K562 (cell line): ENCODE data around the gene MPC1. TPM values are rescaled to one million over a fixed set of nuclear protein-coding genes. Genes with fewer than 3 reads are reported as not detected.

ENCODE experiments used
- ATAC-seq: fragments of 200-7000 bp; cut with Tn5 transposase; 3 replicates; pipeline ENCODE4 v1.9.1; 2020; ENCODE audit warnings: moderate library complexity
- BruUV-seq: library from RNA; stranded (reverse); fragments of 400-500 nt; replicated peaks from 2 replicates; lab custom pipeline; 2021; lab: Mats Ljungman, UMichigan
- CTCF ChIA-PET: fragments of 300-600 bp; formaldehyde crosslinking; extraction: SDS; loops from one replicate; lab custom pipeline; 2021; ENCODE audit warnings: low intra/inter-chr PET ratio; lab: Yijun Ruan, JAX
- POLR2A ChIA-PET: fragments of 300-600, 350-650 bp; sonication (Branson Sonifier 250); formaldehyde crosslinking; extraction: SDS; loops from one replicate; lab custom pipeline; 2021; ENCODE audit warnings: antibody characterized with exemption, inconsistent platforms; lab: Yijun Ruan, JAX
- DNase-seq, 4 experiments: peaks; one replicate each; pipeline versions ENCODE4 v3.0.0 to v3.0.0-alpha.2; 2011 to 2018; ENCODE audit warnings: low spot score in 3 of 4, mixed read lengths in 3 of 4; ENCODE audit errors: extremely low read depth in 1 of 4
- FAIRE-seq: peaks from 2 replicates; lab custom pipeline; 2011; peaks lifted over from hg19 to GRCh38; lab: Jason Lieb, UNC
- H2AFZ ChIP-seq: 2 replicates; pipeline ENCODE4 v1.6.0; 2011; ENCODE audit warnings: low read depth, low read length, control low read depth, inconsistent platforms
- H3K27ac ChIP-seq: fragments of 200-600 bp; 3 replicates; pipeline ENCODE4 v1.8.0; 2011; ENCODE audit warnings: low read depth, mild to moderate bottlenecking, control low read depth, inconsistent platforms, low read length, moderate library complexity, mixed read lengths; ENCODE audit errors: extremely low read depth
- H3K27me3 ChIP-seq, 2 experiments: fragments of 300-600 bp in 1 of 2; 2 replicates in 1 of 2; 3 replicates in 1 of 2; pipeline versions ENCODE4 v1.6.0 to v1.8.0; 2011; ENCODE audit warnings: inconsistent platforms in 2 of 2, low read length in 2 of 2, mild to moderate bottlenecking in 1 of 2, mixed read lengths in 1 of 2, moderate library complexity in 1 of 2; ENCODE audit not compliant: control insufficient read depth in 2 of 2, insufficient read depth in 2 of 2
- H3K36me3 ChIP-seq: fragments of 300-600 bp; 3 replicates; pipeline ENCODE4 v1.8.0; 2011; ENCODE audit warnings: mild to moderate bottlenecking, low read length, inconsistent platforms; ENCODE audit not compliant: control insufficient read depth, insufficient read depth
- H3K4me1 ChIP-seq, 2 experiments: fragments of 200-600 bp in 1 of 2; replicated peaks in 1 of 2; 2 replicates in 1 of 2; 3 replicates in 1 of 2; pipeline versions ENCODE4 v1.5.1 to v1.8.0; 2011; ENCODE audit warnings: inconsistent platforms in 2 of 2, low read length in 2 of 2, mild to moderate bottlenecking in 1 of 2, mixed read lengths in 1 of 2, moderate library complexity in 1 of 2; ENCODE audit not compliant: control insufficient read depth in 2 of 2, insufficient read depth in 2 of 2
- H3K4me2 ChIP-seq: 2 replicates; pipeline ENCODE4 v1.6.1; 2011; ENCODE audit warnings: low read length, control low read depth, inconsistent platforms, mixed read lengths; ENCODE audit not compliant: insufficient read depth
- H3K4me3 ChIP-seq: fragments of 200-600 bp; sonication (generic), shearing (Covaris generic); 2 replicates; pipeline ENCODE4 v1.5.1; 2016; ENCODE audit warnings: control low read depth, inconsistent platforms
- H3K79me2 ChIP-seq: fragments of 200-600 bp; 3 replicates; pipeline ENCODE4 v1.8.0; 2011; ENCODE audit warnings: low read length, inconsistent platforms; ENCODE audit not compliant: control insufficient read depth, insufficient read depth
- H3K9ac ChIP-seq, 2 experiments: 2 replicates each; pipeline versions ENCODE4 v1.6.0 to v1.6.1; 2011; ENCODE audit warnings: low read depth in 2 of 2, low read length in 2 of 2, control low read depth in 1 of 2, inconsistent platforms in 1 of 2, mild to moderate bottlenecking in 1 of 2, mixed read lengths in 1 of 2; ENCODE audit not compliant: insufficient read depth in 1 of 2
- H3K9me1 ChIP-seq: one replicate; pipeline ENCODE4 v1.6.0; 2011; ENCODE audit warnings: inconsistent platforms, mild to moderate bottlenecking, low read length, moderate library complexity; ENCODE audit not compliant: control insufficient read depth, insufficient read depth
- H3K9me3 ChIP-seq: replicated peaks from 2 replicates; pipeline ENCODE4 v1.5.1; 2011; ENCODE audit warnings: low read depth, low read length, inconsistent platforms; ENCODE audit not compliant: control insufficient read depth, insufficient read depth
- H4K20me1 ChIP-seq: replicated peaks from 2 replicates; pipeline ENCODE4 v1.6.1; 2011; ENCODE audit warnings: low read length, inconsistent platforms, mixed read lengths; ENCODE audit not compliant: control insufficient read depth, insufficient read depth
- CREM ChIP-seq: IDR thresholded peaks from 2 replicates; pipeline ENCODE4 v1.6.1; 2014; ENCODE audit warnings: antibody characterized with exemption, low read depth
- GATAD2B ChIP-seq: fragments of 450-650 bp; IDR thresholded peaks from 2 replicates; pipeline ENCODE4 v1.6.1; 2017; ENCODE audit warnings: mild to moderate bottlenecking, borderline replicate concordance
- HNRNPUL1 ChIP-seq: fragments of 200-400 bp; formaldehyde crosslinking; IDR thresholded peaks from 2 replicates; pipeline ENCODE4 v1.6.1; 2017; ENCODE audit warnings: low read length
- ILF3 ChIP-seq: fragments of 450-650 bp; IDR thresholded peaks from 2 replicates; pipeline ENCODE4 v1.6.1; 2018; ENCODE audit warnings: antibody characterized with exemption, mild to moderate bottlenecking, moderate library complexity, borderline replicate concordance
- KLF13 ChIP-seq: fragments of 450-650 bp; IDR thresholded peaks from 2 replicates; pipeline ENCODE4 v1.6.1; 2016; ENCODE audit warnings: missing genetic modification characterization, low read depth, mild to moderate bottlenecking, missing compliant biosample characterization, moderate library complexity, borderline replicate concordance
- KLF6 ChIP-seq: fragments of 250-450 bp; sonication (Bioruptor Pico); IDR thresholded peaks from 2 replicates; pipeline ENCODE4 v1.4.0; 2020; ENCODE audit warnings: mild to moderate bottlenecking, moderate library complexity, borderline replicate concordance
- SMARCC2 ChIP-seq: fragments of 450-650 bp; IDR thresholded peaks from 2 replicates; pipeline ENCODE4 v1.6.1; 2017; ENCODE audit warnings: antibody characterized with exemption, moderate library complexity, mild to moderate bottlenecking, low read depth
- SRSF9 ChIP-seq: fragments of 200-400 bp; formaldehyde crosslinking; IDR thresholded peaks from 2 replicates; pipeline ENCODE4 v1.6.1; 2017; ENCODE audit warnings: low read depth, low read length, borderline replicate concordance
- ZNF253 ChIP-seq: fragments of 250-450 bp; sonication (Bioruptor Pico); conservative IDR thresholded peaks from 2 replicates; pipeline ENCODE4 v1.6.1; 2021; ENCODE audit warnings: mild to moderate bottlenecking
- ZNF408 ChIP-seq: fragments of 250-450 bp; sonication (Bioruptor Pico); IDR thresholded peaks from 2 replicates; pipeline ENCODE4 v1.4.0; 2020; ENCODE audit warnings: low read depth, mild to moderate bottlenecking, moderate library complexity
- WGBS: fragments of 100-300 bp; shearing (Covaris generic); methylation state at CpG from one replicate; pipeline ENCODE4 v1.1.6; 2016; ENCODE audit warnings: low coverage, mixed read lengths; ENCODE audit not compliant: insufficient coverage; ENCODE audit errors: missing lambda C conversion rate; 5-methylcytosine and 5-hydroxymethylcytosine counted together
- in situ Hi-C: fragments of 300-500 bp; cut with MboI; formaldehyde crosslinking; loops from 4 replicates; pipeline ENCODE4 v1.15.0; 2018; ENCODE audit warnings: inconsistent platforms, mixed read lengths
- intact Hi-C: fragments of 100-400 bp; cut with micrococcal nuclease; formaldehyde crosslinking; loops from 2 replicates; pipeline ENCODE4 v1.14.2; 2022
- polyA plus RNA-seq, 8 experiments: library from polyadenylated mRNA; depleted of rRNA in 4 of 8; stranded (reverse) in 5 of 8; unstranded in 3 of 8; fragments of >200 nt; fragmentation: Nextera tagmentation in 2 of 8; fragmentation: Illumina TruSeq in 1 of 8; extraction: Ambion mirVana in 2 of 8; extraction: Trizol in 1 of 8; gene quantifications; 2 replicates each; pipeline versions ENCODE4 v1.2.1 to v1.2.3, GENCODE V29; 2011 to 2014; ENCODE audit warnings: inconsistent platforms in 1 of 8, missing spikeins in 1 of 8
- total RNA-seq, 7 experiments: library from RNA; depleted of rRNA in 6 of 7; stranded (reverse); fragments of >200 nt in 6 of 7; fragmentation: Illumina TruSeq in 2 of 7; extraction: Trizol in 2 of 7; gene quantifications; 2 replicates each; pipeline versions ENCODE4 v1.2.1 to v1.2.3, GENCODE V29; 2011 to 2021; ENCODE audit warnings: low replicate concordance in 1 of 7
- TF ChIP-seq, protein P1 (sequence below): sonication (generic); formaldehyde crosslinking; IDR thresholded peaks from 2 replicates; pipeline ENCODE4 v1.8.1; 2023; ENCODE audit warnings: missing genetic modification reagents, mild to moderate bottlenecking, borderline replicate concordance
- TF ChIP-seq, protein P2 (sequence below), 3 experiments: fragments of 200-800 bp in 1 of 3; fragments of 250-450 bp in 1 of 3; fragments of 450-650 bp in 1 of 3; sonication (Bioruptor Pico) in 1 of 3; sonication (Bioruptor generic) in 1 of 3; formaldehyde crosslinking in 1 of 3; IDR thresholded peaks; 2 replicates each; pipeline versions ENCODE4 v1.6.1 to v1.8.0; 2016 to 2022; ENCODE audit warnings: mild to moderate bottlenecking in 2 of 3, missing genetic modification characterization in 2 of 3, missing compliant biosample characterization in 1 of 3, moderate library complexity in 1 of 3

MPC1 gene
- total and polyA plus RNA-seq, 9 of the 15 experiments (the other 6 are each of a cell fraction or from before 2014, with no cell fraction given): 78.6 to 185 (median 138) TPM

DNA sequence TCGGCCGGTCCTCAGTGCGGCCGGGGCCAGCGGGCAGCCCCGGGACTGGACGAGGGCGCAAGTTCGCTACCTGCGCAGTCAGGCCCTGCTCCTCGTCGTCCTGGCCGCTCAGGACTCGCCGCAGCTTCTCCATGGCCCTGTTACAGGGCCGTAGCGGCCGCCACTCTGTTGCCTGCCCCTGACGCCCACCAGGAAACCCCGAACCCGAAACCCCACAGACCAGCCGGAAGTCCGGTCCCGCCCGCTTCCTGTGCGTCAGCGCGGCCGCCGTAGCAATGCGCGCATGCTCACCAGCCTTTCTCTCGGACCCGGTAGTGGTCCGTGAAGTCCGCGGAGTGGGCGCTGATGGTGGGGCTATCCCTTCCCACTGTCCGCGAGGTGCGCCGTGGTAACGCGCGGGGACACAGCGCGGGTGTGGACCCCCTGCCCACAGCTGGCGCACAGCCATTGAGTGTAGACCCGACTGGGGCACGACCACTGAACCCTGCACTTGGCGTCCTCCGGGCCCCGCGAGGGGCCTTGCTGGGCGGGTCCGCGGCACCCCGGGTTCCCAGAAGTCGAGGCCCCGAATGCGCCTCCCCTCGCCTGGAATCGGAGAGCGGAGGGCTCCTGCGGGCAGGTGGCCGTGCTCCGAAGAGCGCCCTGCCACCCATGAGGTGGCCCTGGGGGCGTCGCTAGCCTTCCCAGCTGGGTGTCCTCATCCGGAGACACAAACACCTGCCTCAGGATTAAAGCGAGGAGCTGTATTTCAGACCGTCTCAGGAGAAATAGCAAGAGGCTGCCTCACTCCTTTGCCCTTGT is 40.2 kb downstream of the MPC1 start, which contains the start of gene SFT2D1:
TSS of gene SFT2D1 (minus strand) at position 197 of the 801 bp plus-strand sequence. CDS start at position 133, 64 bp downstream.
- Histone ChIP-seq H3K4me3 (peak within 1 kb of the TSS; percentile 98), H4K20me1 (peaks cover 16% of the 10 kb centered on the region; the same call in 1 of the 2 replicates), H3K4me2 (peak within 1 kb of the TSS; percentile 98), H2AFZ (peak within 1 kb of the TSS; percentile 100), H3K9me1 (peaks cover 17% of the 10 kb centered on the region), H3K27me3 (no peaks in the 10 kb centered on the region), H3K9ac (peak within 1 kb of the TSS; percentile 96 to 98), H3K79me2 (peaks cover 59% of the 10 kb centered on the region), H3K9me3 (no peaks in the 10 kb centered on the region), H3K36me3 (peaks cover 32% of the 10 kb centered on the region), H3K4me1 (peaks cover 10 to 18% of the 10 kb centered on the region in 2 experiments; a peak in 4 of 5 replicates), H3K27ac (peak within 1 kb of the TSS; percentile 96)
- BruUV-seq: TSS peak; percentile 89
- CTCF ChIA-PET: no interaction called here
- WGBS: under 1% methylated on average over 73 of the region's 73 CpGs
- POLR2A ChIA-PET: interaction anchor here (0.5 to 1.8 kb wide), 5 partner anchors 11 to 520 kb away, joined by 3 to 9 read pairs (median 3); no protein-coding TSS in a partner anchor
- DNase-seq: peak; percentile 93 to 95 (median 95)
- intact Hi-C loops (loop anchor here (2.0 kb wide), 1 partner anchor 40 kb away; the partner anchor contains the start of gene MPC1), in situ Hi-C loops (no loop called here)
- peak; percentile 77 for FAIRE-seq
- ATAC-seq: peak; percentile 97
- TF ChIP-seq ZNF253 (CRISPR knock-in tag): no peak
- peak; percentile 86 for TF ChIP-seq CREM
- TF ChIP-seq, protein P1, sequence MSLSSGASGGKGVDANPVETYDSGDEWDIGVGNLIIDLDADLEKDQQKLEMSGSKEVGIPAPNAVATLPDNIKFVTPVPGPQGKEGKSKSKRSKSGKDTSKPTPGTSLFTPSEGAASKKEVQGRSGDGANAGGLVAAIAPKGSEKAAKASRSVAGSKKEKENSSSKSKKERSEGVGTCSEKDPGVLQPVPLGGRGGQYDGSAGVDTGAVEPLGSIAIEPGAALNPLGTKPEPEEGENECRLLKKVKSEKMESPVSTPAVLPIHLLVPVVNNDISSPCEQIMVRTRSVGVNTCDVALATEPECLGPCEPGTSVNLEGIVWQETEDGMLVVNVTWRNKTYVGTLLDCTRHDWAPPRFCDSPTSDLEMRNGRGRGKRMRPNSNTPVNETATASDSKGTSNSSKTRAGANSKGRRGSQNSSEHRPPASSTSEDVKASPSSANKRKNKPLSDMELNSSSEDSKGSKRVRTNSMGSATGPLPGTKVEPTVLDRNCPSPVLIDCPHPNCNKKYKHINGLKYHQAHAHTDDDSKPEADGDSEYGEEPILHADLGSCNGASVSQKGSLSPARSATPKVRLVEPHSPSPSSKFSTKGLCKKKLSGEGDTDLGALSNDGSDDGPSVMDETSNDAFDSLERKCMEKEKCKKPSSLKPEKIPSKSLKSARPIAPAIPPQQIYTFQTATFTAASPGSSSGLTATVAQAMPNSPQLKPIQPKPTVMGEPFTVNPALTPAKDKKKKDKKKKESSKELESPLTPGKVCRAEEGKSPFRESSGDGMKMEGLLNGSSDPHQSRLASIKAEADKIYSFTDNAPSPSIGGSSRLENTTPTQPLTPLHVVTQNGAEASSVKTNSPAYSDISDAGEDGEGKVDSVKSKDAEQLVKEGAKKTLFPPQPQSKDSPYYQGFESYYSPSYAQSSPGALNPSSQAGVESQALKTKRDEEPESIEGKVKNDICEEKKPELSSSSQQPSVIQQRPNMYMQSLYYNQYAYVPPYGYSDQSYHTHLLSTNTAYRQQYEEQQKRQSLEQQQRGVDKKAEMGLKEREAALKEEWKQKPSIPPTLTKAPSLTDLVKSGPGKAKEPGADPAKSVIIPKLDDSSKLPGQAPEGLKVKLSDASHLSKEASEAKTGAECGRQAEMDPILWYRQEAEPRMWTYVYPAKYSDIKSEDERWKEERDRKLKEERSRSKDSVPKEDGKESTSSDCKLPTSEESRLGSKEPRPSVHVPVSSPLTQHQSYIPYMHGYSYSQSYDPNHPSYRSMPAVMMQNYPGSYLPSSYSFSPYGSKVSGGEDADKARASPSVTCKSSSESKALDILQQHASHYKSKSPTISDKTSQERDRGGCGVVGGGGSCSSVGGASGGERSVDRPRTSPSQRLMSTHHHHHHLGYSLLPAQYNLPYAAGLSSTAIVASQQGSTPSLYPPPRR (CRISPR knock-in tag): peak; percentile 73; the same call in 1 of the 2 replicates
- TF ChIP-seq ZNF408 (CRISPR knock-in tag): no peak
- no peak for TF ChIP-seq KLF6
- no peak for TF ChIP-seq SMARCC2
- no peak; the same call in 1 of the 2 replicates for TF ChIP-seq GATAD2B
- no peak; the same call in 1 of the 2 replicates for TF ChIP-seq KLF13 (tag)
- TF ChIP-seq SRSF9: no peak
- TF ChIP-seq HNRNPUL1: no peak
- TF ChIP-seq ILF3: no peak
- TF ChIP-seq, protein P2, sequence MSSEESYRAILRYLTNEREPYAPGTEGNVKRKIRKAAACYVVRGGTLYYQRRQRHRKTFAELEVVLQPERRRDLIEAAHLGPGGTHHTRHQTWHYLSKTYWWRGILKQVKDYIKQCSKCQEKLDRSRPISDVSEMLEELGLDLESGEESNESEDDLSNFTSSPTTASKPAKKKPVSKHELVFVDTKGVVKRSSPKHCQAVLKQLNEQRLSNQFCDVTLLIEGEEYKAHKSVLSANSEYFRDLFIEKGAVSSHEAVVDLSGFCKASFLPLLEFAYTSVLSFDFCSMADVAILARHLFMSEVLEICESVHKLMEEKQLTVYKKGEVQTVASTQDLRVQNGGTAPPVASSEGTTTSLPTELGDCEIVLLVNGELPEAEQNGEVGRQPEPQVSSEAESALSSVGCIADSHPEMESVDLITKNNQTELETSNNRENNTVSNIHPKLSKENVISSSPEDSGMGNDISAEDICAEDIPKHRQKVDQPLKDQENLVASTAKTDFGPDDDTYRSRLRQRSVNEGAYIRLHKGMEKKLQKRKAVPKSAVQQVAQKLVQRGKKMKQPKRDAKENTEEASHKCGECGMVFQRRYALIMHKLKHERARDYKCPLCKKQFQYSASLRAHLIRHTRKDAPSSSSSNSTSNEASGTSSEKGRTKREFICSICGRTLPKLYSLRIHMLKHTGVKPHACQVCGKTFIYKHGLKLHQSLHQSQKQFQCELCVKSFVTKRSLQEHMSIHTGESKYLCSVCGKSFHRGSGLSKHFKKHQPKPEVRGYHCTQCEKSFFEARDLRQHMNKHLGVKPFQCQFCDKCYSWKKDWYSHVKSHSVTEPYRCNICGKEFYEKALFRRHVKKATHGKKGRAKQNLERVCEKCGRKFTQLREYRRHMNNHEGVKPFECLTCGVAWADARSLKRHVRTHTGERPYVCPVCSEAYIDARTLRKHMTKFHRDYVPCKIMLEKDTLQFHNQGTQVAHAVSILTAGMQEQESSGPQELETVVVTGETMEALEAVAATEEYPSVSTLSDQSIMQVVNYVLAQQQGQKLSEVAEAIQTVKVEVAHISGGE (CRISPR knock-in tag; IDR thresholded peaks at IDR 0.05): peak in 1 of 3 experiments; percentile 81; a peak in 2 of 6 replicates
